Measurements from ENCODE around the gene PSMC3.

The PSMC3 gene

DNA sequence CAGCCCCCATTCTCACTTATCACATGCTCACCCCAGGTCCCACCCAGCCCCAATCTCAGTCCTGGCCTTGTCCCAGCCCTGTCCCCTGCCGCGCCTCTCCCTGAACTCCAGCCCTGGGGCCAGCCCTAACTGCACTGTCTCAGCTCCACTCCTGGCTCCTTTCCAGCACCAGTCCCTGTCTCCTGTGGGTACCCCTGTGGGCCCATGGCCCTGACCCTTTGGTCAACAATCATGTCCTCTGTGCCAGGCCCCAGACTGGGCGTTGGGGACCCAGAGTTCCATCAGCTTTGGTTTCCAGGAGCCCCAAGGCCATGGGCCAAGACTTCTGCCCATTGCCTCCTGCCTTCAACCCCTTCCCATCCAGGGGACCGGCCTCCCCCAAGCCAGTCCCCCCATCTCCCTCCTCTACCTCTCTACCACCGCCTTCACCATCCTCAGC lies 48.6 kb downstream of the PSMC3 start:
- in situ Hi-C loops (cut with HindIII; ENCODE audit: low sequenced_read_pairs) = no loop called here

DNA sequence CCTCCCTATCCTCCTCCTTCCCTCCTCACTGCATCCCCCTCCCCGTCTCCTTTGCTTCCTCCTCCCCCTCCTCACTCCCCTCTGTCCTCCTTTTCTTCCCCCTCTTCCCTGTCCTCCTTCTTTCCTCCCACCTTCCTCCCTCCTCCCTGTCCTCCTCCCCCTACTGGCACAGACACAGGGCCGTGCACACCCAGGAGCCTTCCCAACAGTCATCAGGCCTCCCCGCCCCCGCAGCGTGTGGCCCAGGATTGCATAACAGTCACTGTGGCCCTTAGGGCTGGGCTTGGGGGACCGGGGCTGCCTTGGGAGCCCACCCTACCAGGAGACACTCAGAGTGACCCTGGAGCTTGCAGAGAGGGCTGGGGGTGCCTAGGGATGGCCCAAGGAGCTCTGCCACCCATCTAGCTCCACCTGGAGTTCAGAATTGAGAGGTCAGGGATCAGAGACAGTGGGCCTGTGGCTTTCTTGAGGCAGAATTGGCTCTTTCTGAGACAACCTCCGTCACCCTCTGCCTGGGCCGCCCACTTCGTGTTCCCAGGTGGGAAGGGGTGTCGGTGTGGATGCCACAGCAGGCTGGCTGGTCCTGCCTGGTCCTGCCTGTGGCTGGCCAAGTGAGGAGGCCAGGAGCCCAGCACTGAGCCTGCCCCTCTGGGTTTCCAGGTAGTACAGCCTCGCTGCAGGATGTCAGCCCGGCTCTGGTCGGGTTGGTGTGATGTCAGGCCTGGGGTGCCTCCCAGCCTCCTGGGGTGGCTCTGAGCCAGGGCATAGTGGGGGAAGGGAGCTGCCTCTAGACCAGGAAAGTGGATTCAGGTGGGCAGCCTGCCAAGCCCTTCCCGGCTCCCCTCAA lies 49.5 kb downstream of the PSMC3 start:
- in situ Hi-C loops (cut with HindIII; ENCODE audit: low sequenced_read_pairs) = no loop called here

DNA sequence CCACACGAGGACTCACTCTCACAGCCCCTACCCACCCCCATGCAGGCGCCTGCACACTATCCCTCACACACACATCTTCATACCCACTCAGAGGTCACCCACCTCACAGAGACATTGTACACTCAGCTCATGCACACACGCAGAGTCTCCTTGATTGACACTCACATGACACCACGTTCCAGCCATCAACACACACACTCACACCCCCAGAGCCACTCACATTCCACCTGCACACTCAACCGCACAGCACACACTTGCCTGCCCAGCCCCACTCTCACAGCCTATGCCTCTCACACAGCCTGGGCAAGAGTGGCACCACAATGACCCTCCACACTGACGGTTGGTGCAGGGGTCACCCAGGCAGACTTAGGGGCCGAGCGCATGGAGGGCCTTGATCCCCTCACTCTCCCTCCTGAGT lies 50.1 kb downstream of the PSMC3 start:
- in situ Hi-C loops (cut with HindIII; ENCODE audit: low sequenced_read_pairs) = no loop called here

DNA sequence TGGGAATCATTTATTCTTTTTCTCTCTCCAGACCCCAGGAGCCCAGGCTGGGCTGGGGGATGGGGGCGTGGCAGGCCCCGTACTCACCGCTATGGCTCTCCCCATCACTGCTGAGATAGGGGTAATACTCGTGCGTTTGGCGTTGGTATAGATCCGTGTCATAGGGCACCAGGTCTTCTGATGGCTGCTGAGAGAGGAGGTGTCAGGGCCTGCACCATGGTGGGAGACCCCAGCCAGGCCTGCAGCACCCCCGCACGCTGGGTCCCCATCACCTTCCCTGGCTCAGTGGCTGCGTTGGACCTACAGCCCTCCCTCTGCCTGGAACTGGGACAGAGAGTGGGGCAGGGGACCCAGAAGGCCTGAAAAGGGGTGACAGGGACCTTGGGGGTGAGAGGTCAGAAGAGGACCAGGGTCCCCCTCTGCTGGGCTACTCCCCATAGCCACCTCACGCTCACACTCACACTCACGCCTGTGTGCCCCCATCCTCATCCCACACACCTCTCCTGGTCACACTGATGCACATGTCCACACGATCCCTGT lies 50.6 kb downstream of the PSMC3 start:
- in situ Hi-C loops (cut with HindIII; ENCODE audit: low sequenced_read_pairs) = no loop called here

DNA sequence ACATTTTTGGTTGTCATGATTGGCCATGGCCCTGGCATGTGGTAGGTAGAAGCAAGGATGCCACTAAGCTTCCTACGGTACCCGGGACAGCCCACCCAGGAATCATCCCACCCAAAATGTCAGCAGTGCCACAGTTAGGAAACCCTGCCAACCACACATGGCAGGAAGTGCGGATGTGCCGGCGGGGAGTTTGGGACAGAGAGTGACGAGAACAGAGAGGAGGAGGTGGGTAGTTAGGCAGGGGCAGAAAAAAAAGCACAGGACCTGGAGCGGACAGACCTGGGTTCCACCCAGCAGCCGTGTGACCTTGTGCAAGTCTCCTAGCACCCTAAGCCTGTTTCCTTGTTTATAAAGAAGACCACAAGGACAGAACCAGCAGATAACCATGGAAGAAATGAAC lies 51.2 kb downstream of the PSMC3 start:
- in situ Hi-C loops (cut with HindIII; ENCODE audit: low sequenced_read_pairs) = no loop called here

DNA sequence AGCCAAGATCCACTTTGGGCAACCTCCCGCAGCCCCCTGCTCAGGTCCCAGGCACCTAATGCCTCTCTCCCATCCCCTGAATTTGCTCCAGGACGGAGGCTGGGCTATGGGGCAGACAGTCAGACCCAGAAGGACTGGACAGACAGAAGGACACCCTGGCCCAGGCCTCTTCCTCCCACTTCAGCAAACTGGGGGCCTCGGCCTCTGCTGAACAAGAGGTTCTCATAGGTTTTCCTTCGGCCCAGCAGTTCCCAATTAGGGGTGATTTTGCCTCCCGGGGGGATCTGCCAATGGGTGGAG lies 51.6 kb downstream of the PSMC3 start:
- in situ Hi-C loops (cut with HindIII; ENCODE audit: low sequenced_read_pairs) = no loop called here

DNA sequence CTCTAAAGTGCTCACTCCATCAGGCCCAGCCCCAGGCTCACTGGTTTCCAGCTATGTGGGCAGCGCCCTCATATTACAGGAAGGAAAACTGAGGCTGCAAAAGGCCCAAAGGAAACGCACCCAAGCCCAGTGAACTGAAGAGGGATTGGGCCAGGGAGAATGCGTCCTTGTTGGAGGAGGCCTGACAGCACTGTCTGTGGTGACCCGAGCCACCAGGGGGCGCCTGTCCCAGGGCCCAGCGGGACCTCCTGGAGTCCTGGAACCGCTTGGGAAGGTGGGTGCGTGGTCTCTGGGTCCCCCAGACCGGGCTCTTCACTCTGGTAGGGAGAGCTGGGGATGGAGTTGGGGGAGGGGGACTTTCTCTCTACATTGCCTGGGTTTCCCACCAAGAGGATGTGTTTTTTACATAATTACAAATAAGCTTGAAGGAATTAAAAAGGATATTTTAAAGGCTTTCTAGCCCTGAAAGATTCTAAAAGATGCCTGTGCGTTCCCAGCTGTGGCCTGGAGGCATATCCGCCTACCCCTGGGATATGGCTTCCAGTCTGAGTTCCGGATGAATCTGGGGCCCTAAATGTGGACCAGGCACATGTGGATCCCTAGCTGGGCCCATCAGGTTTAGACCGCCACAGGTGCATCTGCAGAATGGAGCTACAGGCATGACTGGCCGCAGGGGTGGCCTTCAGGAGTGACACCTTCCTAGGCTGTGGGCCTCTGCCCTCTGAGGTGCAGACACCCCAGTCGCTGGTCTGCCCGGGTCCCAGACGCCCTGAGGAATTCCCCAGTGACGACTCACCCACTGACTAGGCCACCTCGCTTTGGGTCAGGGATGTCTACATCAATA lies 52.1 kb downstream of the PSMC3 start:
- in situ Hi-C loops (cut with HindIII; ENCODE audit: low sequenced_read_pairs) = no loop called here

DNA sequence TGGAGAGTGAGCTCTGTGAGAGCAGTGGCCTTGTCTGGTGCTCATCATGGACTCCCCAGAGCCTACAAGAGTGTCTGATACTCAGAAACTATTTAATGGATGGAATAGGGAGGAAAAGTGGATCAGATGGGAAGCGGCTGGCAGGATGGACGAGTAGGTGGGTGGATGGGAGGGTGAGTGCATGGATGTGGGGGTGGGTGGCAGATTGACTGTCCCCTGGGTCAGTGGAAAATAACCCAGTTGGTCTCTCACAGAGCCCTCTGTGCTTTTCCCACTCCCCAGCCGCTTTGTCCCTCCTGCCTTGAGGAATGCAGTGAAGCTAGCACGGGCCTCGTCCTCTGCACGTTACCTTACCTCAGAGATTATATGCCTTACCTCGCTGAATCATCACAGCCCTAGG lies 53.8 kb downstream of the PSMC3 start:
- in situ Hi-C loops (cut with HindIII; ENCODE audit: low sequenced_read_pairs) = no loop called here

DNA sequence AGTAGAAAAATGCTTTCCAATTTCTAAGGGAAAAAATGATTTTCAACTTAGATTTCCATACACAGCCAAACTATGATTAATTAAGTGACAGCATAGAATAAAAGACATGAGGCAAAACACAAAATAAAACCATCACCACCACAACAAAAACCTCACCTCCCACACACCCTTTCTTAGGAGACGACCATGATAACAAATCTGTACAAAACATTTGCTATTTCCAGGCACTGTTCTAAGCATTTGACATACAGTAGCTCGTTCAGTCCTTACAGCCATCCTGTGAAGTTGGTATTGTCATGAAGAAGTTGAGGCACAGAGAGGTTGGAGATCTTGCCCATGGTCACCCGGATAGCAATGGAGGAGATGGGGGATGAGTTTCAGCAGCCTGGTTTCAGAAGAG lies 56.6 kb downstream of the PSMC3 start:
- in situ Hi-C loops (cut with HindIII; ENCODE audit: low sequenced_read_pairs) = no loop called here
